Rectal smooth muscle tissue (tissue), 1 donor: ENCODE data around the gene SNRNP25.
A peak's percentile ranks its signal among the peaks of the same experiment; 100 is the strongest.
"Not testable (repeated sequence)": the region's sequence is repeated elsewhere in the genome, so short reads cannot be mapped to it uniquely, and the experiment has no call there.

ENCODE experiments used
- H3K27ac ChIP-seq: one replicate; pipeline ENCODE4 v1.7.0; 2013; ENCODE audit warnings: low read depth, low read length, inconsistent platforms
- H3K27me3 ChIP-seq: one replicate; pipeline ENCODE4 v1.7.0; 2013; ENCODE audit warnings: low read length; ENCODE audit not compliant: control insufficient read depth, insufficient read depth
- H3K36me3 ChIP-seq: one replicate; pipeline ENCODE4 v1.7.0; 2013; ENCODE audit warnings: low read length; ENCODE audit not compliant: control insufficient read depth, insufficient read depth
- H3K4me1 ChIP-seq: one replicate; pipeline ENCODE4 v1.7.0; 2013; ENCODE audit warnings: low read length; ENCODE audit not compliant: control insufficient read depth, insufficient read depth
- H3K4me3 ChIP-seq: one replicate; pipeline ENCODE4 v1.7.0; 2013; ENCODE audit warnings: low read length
- H3K9ac ChIP-seq: one replicate; pipeline ENCODE4 v1.7.0; 2013; ENCODE audit warnings: low read length

The SNRNP25 gene

GRCh38 chr16:53346-54236 lies at the start of gene SNRNP25, which contains the start of gene POLR3K:
Gene SNRNP25 (plus strand): TSS chr16:53828. CDS start chr16:54017, 189 bp downstream.
Gene POLR3K (minus strand): TSS chr16:53608. CDS start chr16:53586, 22 bp downstream.
- Histone ChIP-seq H3K36me3 (peaks cover 15% of the 10 kb centered on the region), H3K27me3 (no peaks in the 10 kb centered on the region), H3K4me3 (peak within 1 kb of the TSS; percentile 93), H3K4me1 (peaks cover 7% of the 10 kb centered on the region), H3K27ac (peak within 1 kb of the TSS; percentile 63), H3K9ac (peak within 1 kb of the TSS; percentile 70)

DNA sequence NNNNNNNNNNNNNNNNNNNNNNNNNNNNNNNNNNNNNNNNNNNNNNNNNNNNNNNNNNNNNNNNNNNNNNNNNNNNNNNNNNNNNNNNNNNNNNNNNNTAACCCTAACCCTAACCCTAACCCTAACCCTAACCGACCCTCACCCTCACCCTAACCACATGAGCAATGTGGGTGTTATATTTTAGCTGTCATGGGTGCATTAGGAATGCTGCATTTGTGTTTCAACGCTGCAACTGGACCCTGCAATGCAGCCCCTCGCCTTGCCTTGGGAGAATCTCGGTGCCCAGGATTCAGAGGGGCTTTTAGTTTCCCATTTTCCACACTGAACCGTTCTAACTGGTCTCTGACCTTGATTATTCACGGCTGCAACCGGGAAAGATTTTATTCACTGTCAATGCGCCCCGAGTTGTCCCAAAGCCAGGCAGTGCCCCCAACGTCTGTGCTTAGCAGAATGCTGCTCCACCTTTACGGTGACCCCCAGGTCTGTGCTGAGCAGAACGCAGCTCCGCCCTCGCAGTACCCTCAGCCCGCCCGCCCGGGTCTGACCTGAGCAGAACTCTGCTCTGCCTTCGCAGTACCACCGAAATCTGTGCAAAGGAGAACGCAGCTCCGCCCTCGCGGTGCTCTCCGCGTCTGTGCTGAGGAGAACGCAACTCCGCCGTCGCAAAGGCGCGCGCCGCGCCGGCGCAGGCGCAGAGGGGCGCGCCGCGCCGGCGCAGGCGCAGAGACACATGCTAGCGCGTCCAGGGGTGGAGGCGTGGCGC lies 43.5 kb upstream of the SNRNP25 start:
- H3K36me3 ChIP-seq, result no peaks in the 10 kb centered on the region
- no peaks in the 10 kb centered on the region for H3K27me3 ChIP-seq
- H3K9ac ChIP-seq, result no peak overlapping the region
- no peaks in the 10 kb centered on the region for H3K4me1 ChIP-seq
- H3K4me3 ChIP-seq, result peak overlapping the region; percentile 15
- no peak overlapping the region for H3K27ac ChIP-seq

GRCh38 chr16:10772-11171 lies 42.9 kb upstream of the SNRNP25 start:
- H3K27ac ChIP-seq, H3K4me1 ChIP-seq, H3K4me3 ChIP-seq, H3K27me3 ChIP-seq, H3K9ac ChIP-seq, H3K36me3 ChIP-seq: not testable (repeated sequence)

GRCh38 chr16:17062-17765 lies 36.4 kb upstream of the SNRNP25 start:
- not testable (repeated sequence) for H3K36me3 ChIP-seq, H3K4me1 ChIP-seq, H3K27me3 ChIP-seq, H3K4me3 ChIP-seq, H3K9ac ChIP-seq, H3K27ac ChIP-seq

GRCh38 chr16:20886-21285 lies 32.7 kb upstream of the SNRNP25 start:
- not testable (repeated sequence) for H3K27ac ChIP-seq, H3K36me3 ChIP-seq, H3K4me3 ChIP-seq, H3K27me3 ChIP-seq, H3K4me1 ChIP-seq, H3K9ac ChIP-seq

GRCh38 chr16:24151-24550 lies 29.5 kb upstream of the SNRNP25 start:
- not testable (repeated sequence) for H3K27ac ChIP-seq, H3K9ac ChIP-seq, H3K4me1 ChIP-seq, H3K27me3 ChIP-seq, H3K36me3 ChIP-seq, H3K4me3 ChIP-seq

GRCh38 chr16:25926-26348 lies 27.7 kb upstream of the SNRNP25 start:
- H3K9ac ChIP-seq, H3K4me1 ChIP-seq, H3K27me3 ChIP-seq, H3K36me3 ChIP-seq, H3K4me3 ChIP-seq, H3K27ac ChIP-seq: not testable (repeated sequence)

DNA sequence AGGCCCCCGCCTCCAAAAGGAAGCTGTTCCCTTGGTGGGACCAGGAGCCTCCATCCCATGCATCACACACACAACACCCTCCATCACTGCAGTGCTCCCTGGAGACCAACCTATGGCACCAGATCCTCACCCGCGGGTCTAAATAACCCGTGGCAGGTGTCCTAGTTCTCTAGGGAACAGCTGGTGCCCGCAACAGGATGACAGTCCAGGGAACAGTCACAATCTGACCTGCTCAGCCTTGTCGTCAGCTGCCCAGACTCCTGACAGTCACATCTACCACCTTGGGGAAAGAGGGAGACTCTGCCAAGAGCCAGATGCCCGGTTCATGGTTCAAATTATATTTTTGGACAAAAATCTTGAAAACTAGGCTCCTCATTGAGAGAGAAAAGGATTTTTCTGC lies 23.0 kb upstream of the SNRNP25 start:
- not testable (repeated sequence) for H3K36me3 ChIP-seq, H3K27me3 ChIP-seq, H3K9ac ChIP-seq, H3K4me3 ChIP-seq, H3K27ac ChIP-seq, H3K4me1 ChIP-seq

GRCh38 chr16:33154-33876 lies 20.3 kb upstream of the SNRNP25 start:
- H3K27me3 ChIP-seq, H3K4me1 ChIP-seq, H3K36me3 ChIP-seq, H3K9ac ChIP-seq, H3K27ac ChIP-seq, H3K4me3 ChIP-seq: not testable (repeated sequence)

DNA sequence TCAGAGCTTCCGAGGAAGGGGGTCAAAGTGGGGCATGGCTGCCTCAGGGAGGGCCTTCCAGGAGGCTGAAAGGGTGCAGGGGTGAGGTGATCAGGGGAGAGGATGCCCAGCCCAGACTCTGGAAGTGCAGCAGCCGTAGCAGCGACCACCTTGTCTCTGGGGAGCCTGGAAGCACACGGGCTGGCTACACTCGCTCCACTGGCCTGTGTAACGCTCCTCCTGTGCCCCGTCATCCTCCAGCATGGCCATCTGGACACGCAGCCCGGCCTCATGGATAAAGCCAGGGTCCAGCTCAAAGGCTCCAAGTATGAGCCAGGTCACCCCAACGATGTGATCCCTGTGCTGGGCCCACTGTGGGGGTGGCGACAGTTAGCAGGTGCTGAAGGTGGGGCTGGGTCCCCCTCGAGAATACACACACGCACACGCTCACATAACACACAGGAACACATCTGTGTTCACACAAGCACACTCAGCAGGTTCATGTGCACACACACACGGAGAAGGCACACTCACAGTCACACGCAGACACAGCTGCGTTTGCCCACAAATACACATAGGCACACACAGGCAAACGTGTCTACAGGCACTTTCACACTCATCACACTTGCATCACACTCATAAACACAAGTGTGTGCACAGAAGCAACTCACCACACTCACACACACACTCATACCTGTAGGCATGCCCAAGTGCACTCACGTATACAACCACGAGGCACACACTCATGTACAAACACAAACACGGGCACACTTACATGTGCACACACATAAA lies 19.6 kb upstream of the SNRNP25 start:
- H3K27ac ChIP-seq, result no peak overlapping the region
- no peak overlapping the region for H3K4me3 ChIP-seq

GRCh38 chr16:34648-34987 lies 19.0 kb upstream of the SNRNP25 start:
- no peak overlapping the region for H3K4me3 ChIP-seq
- H3K4me1 ChIP-seq, result no peaks in the 10 kb centered on the region
- no peak overlapping the region for H3K27ac ChIP-seq
- H3K36me3 ChIP-seq, result no peaks in the 10 kb centered on the region
- H3K27me3 ChIP-seq, result no peaks in the 10 kb centered on the region
- H3K9ac ChIP-seq, result no peak overlapping the region

More for the DNA sequence above, 19.6 kb upstream of the SNRNP25 start:
- H3K9ac ChIP-seq, result no peak overlapping the region
- no peaks in the 10 kb centered on the region for H3K36me3 ChIP-seq
- H3K27me3 ChIP-seq, result no peaks in the 10 kb centered on the region
- H3K4me1 ChIP-seq, result no peaks in the 10 kb centered on the region
